GM18909 (cell line): ENCODE results near the gene CNNM3.

Experiments used
- ATAC-seq: cut with Tn5 transposase; IDR thresholded peaks from one replicate; pipeline ENCODE4 v1.9.1; 2021; ENCODE audit warnings: mild to moderate bottlenecking; ENCODE audit not compliant: unreplicated experiment, poor library complexity

CNNM3 gene

GRCh38 chr2:96838345-96839292 lies 22.6 kb downstream of the CNNM3 start:
- peak; percentile 5 for ATAC-seq

DNA sequence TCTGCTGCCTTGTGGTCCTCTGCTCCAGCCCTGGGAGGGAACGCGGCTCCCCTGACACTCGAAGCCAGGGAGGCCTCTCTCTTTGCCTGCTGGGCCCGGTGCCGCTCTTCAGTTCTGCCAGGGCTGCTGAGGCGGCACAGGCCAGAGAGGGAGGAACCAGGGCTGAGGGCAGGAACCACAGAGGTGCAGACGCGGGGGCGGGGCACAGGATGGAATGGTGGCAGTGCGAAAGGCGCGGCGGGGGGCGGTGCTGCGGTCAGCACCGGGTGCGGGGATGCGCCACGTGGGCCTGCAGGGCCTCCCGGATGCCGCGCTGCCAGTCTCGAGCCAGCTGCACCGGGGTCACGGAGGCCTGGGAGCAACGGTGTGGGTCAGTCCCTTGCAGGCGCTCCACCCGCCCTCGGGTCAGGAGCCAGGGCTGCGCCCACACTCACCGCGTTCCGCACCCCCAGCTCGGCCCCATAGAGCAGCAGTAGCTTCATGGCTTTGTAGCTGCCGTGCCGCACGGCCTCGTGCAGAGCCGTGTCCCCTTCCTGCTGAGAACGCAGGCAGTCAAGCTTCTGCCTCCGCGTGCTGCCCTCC lies 23.3 kb downstream of the CNNM3 start:
- ATAC-seq, result peak; percentile 74

GRCh38 chr2:96839875-96840850 lies 24.1 kb downstream of the CNNM3 start:
- ATAC-seq, result no peak

DNA sequence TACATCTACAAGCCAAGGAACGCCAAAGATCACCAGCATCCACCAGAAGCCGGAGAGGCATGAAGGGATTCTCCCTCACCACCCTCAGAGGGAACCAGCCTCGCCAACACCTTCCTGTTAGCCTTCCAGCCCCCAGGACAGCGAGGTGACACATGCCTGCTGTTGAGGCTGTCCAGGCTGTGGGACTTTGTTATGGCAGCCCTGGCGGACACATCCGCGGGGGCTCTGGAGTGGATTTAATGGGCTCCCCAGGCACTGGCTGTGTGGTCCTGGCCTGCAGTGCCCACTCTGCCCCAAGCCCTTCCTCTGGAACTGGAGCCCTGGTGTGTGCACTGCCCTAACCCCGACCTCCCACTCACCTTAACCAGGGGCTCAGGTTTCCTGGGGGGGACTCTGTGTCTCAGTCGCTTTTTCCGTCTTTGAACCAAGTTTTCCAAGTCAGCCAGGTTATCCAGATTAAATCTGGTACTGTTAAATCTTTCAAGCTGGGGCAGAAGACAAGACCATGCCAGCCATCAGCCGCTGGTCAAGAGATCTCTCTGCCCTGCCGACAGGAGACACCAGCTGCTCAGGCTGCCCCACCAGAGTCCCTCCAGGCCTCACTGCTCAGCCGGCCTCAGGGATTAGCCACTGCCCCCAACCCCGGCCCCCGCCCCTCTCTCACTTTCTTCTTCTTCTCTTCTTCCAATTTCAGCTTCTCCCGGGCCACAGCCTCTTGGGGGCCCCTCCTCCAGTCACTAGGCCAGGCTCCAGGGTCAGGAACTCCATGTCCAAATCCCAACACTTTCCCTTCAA lies 25.8 kb downstream of the CNNM3 start:
- no peak for ATAC-seq

- no peak for ATAC-seq
These were observed 26.5 kb downstream of the CNNM3 start for GRCh38 chr2:96842600-96842999.

DNA sequence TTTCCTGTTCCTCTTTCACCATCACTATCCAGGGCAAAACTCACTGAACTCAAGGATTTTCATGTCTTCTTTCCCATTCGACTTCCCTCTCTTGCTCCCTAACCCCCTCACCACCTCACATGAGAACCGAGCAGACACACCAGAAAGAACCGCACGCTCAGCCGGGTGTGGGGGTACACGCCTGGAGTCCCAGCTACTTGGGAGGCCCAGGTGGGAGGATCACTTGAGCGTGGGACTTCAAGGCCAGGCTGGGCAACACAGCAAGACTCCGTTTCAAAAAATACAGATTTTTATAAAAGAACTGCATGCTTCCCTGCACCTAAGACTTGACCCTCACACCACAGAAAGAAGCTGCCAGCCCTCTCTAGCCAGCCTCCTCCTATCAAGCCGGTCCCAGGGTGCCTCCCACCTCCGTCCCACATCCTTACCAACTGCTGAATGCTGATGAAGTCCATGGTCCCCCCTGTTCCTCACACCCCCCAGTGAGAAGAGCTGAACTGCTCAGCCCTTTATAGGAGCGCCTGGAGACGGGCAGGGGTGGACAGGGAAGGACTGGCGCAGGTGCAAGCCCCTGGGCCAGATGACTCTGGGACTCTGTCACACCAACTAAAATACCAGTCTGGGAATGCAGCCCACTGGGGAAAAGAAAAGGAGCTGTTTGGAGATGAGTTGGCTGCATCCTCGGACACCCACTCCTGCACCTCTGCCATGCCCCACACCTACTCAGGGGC lies 27.6 kb downstream of the CNNM3 start, which contains the start of gene ANKRD23:
Gene ANKRD23, minus strand, starts transcription at position 484 of the 731 bp plus-strand sequence. Its CDS starts 29 bp downstream, at position 455.
- no peak for ATAC-seq

DNA sequence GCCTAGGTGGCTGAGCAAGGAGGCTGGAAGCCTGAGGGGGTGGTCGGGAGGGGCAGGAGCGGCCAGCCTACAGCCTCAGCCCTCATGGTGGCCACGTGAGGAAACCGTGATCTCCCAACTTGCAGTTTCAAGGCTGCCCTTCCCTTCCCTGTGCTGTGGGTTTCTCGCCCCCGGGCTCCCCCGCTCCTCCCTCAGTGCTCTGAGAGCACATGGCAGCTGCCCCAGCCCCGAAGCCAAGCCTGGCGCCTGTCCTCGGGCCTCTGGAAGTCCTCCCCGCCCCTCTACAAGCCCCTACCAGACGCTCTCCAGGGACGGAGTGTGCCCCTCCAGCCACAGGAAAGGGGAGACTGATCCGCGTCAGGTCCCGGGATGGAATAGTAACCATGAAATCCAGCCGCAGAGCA lies 28.3 kb downstream of the CNNM3 start:
- no peak for ATAC-seq

- ATAC-seq, result no peak
These were observed 30.8 kb downstream of the CNNM3 start for GRCh38 chr2:96846825-96847224.

GRCh38 chr2:96847586-96847985 lies 31.5 kb downstream of the CNNM3 start:
- ATAC-seq, result no peak

GRCh38 chr2:96848264-96848663 lies 32.2 kb downstream of the CNNM3 start:
- ATAC-seq, result no peak

DNA sequence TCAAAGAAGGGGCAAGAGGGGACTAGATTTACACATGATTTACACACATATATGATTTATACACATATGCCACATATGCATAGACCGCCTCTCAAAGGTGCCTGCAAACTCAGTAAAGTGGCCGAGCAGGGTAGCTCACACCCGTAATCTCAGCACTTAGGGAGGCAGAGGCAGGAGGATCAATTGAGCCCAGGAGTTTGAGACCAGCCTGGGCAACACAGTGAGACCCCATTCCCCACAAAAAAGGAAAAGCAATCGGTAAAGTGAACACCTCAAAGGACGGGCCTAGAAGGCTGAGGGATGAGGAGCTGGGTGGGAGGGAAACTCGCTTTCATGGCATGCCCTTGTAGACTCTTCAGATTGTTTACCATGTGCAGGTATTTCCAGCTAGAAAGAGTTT lies 36.6 kb downstream of the CNNM3 start:
- ATAC-seq, result no peak

DNA sequence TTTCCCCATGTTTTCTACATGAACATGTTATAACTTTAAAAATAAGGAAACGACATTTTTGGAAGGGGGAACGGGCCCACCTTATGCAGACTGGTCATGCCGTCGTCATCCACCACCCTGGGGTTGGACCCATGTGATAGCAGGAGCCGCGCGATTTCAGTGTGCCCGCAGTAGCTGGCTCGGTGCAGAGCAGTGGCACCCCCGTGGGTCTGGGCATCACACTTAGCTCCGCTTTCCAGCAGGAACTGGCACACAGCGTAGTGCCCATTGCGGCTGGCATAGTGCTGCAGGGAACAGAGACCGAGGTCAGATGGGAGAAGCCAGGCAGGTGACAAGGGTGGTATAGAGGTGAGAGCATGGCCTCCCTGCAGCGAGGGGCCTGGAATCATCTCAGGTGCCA lies 37.3 kb downstream of the CNNM3 start:
- ATAC-seq, result no peak

GRCh38 chr2:96856776-96857666 lies 41.0 kb downstream of the CNNM3 start:
- ATAC-seq, result peak; percentile 27

GRCh38 chr2:96857667-96858372 lies 41.8 kb downstream of the CNNM3 start, which contains the start of gene ANKRD39:
TSS of gene ANKRD39 (minus strand) at chr2:96858016. CDS start at chr2:96857987, 29 bp downstream.
- ATAC-seq, result peak; percentile 90

DNA sequence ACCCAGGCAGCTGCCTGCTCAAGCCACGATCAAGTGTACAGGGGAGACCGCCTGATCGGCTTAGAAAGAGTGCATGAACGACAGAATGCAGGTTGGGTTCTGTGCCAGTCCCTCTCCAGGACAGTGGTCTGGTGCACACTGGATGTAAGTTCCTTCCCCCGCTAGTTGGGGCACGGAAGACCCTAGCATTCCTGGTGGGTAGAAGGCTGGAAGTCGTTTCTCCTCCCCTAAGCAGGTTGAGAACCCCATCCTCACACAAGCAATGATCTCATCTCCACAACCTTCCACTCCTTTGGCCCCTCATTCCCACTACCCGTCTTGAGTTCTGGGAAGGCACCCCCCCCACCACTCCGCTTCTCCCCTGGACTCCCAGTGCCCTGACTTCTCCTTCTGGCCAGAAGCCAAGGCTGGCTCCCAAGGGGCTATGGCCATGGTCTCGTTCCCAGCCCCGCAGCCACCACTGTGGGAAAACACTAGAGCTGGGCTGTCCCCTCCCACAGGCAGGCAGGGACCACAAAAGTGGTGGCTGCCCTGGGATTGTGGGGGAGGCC lies 43.1 kb downstream of the CNNM3 start:
- no peak for ATAC-seq

DNA sequence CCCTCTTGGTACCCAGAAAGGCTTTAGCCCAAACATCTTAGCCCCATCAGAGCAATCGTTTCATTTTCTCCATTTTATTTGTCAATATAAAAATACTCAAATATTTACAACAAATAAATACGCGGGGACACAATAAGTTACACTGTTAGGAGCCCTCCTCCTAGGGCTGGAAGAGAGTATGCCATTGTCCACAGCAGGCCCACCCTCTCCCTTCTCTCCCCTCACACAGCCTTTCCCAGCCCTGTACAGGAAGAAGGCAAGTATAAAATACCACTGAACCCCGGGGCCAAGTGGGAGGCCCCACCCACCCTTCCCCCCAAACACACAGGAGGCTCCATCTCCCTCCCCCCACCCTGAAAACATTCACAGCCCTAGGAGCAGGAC lies 43.6 kb downstream of the CNNM3 start:
- ATAC-seq, result no peak
